ENCODE data around the gene HPSE2. TPM values are rescaled to one million over a fixed set of nuclear protein-coding genes. Genes with fewer than 3 reads are reported as not detected.

Gene HPSE2
- polyA plus RNA-seq, 1 of the 3 experiments (the other 2 are of a cell fraction), result not detected

DNA sequence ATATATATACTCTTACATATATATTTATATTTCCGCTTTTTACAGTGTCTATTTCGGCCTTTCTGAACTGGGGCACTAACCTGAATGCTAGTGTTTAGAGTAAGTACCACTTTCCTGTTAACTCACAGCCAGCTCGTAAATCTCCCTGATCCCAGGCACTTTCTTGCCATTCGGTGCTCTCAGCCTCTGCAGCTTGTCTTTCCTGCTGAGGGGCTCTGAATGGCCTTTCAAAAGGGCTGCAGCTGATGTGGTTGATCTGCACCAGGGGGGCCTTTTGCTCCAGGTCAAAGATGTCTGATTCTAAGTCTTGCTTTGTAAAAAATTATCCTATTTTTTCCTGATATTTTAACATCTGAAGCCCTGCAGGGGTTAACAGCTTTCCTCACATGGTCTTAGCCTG, 763.5 kb downstream of the HPSE2 start:
- WGBS (ENCODE audit: low lambda C conversion rate), result 24% methylated on average over 4 of the region's 4 CpGs
- POLR2A ChIA-PET, result no interaction called here
- H3K9me2 ChIP-seq, result no peaks in the 10 kb centered on the region

More for the DNA sequence above, 763.5 kb downstream of the HPSE2 start:
- H3K79me2 ChIP-seq (ENCODE audit: insufficient read depth), result no peaks in the 10 kb centered on the region
- DNase-seq, result no peak
- no peaks in the 10 kb centered on the region for H3F3A ChIP-seq (replicated peaks; ENCODE audit: insufficient read depth)
- no peak overlapping the region for H3K4me2 ChIP-seq
- TF ChIP-seq SMC3 (IDR thresholded peaks at IDR 0.05; ENCODE audit: low read depth, low read length) (no peak), FOXM1 (IDR thresholded peaks at IDR 0.05; ENCODE audit: low read depth) (no peak), SIN3A (IDR thresholded peaks at IDR 0.05; ENCODE audit: borderline replicate concordance, low read depth, low read length) (no peak), TCF12 (IDR thresholded peaks at IDR 0.05) (no peak), TEAD4 (IDR thresholded peaks at IDR 0.05; ENCODE audit: borderline replicate concordance, insufficient read depth) (no peak), RCOR1 (IDR thresholded peaks at IDR 0.05; ENCODE audit: low read length) (no peak), CHD2 (IDR thresholded peaks at IDR 0.05; ENCODE audit: low read length, partially characterized antibody) (no peak), JUND (IDR thresholded peaks at IDR 0.05) (no peak), NFIC (IDR thresholded peaks at IDR 0.05; ENCODE audit: borderline replicate concordance) (no peak), GATA2 (CRISPR knock-in tag; IDR thresholded peaks at IDR 0.05) (no peak), GABPA (IDR thresholded peaks at IDR 0.05; ENCODE audit: low read depth) (no peak), POLR2AphosphoS5 (IDR thresholded peaks at IDR 0.05; ENCODE audit: low read depth, low read length) (no peak), RXRA (IDR thresholded peaks at IDR 0.05; ENCODE audit: borderline replicate concordance, low read depth) (no peak), EZH2phosphoT487 (IDR thresholded peaks at IDR 0.05; ENCODE audit: borderline replicate concordance, low read depth) (no peak)
- TF ChIP-seq, protein P1, sequence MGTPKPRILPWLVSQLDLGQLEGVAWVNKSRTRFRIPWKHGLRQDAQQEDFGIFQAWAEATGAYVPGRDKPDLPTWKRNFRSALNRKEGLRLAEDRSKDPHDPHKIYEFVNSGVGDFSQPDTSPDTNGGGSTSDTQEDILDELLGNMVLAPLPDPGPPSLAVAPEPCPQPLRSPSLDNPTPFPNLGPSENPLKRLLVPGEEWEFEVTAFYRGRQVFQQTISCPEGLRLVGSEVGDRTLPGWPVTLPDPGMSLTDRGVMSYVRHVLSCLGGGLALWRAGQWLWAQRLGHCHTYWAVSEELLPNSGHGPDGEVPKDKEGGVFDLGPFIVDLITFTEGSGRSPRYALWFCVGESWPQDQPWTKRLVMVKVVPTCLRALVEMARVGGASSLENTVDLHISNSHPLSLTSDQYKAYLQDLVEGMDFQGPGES (IDR thresholded peaks at IDR 0.05; ENCODE audit: low read depth, low read length), result no peak
- TF ChIP-seq, protein P2, sequence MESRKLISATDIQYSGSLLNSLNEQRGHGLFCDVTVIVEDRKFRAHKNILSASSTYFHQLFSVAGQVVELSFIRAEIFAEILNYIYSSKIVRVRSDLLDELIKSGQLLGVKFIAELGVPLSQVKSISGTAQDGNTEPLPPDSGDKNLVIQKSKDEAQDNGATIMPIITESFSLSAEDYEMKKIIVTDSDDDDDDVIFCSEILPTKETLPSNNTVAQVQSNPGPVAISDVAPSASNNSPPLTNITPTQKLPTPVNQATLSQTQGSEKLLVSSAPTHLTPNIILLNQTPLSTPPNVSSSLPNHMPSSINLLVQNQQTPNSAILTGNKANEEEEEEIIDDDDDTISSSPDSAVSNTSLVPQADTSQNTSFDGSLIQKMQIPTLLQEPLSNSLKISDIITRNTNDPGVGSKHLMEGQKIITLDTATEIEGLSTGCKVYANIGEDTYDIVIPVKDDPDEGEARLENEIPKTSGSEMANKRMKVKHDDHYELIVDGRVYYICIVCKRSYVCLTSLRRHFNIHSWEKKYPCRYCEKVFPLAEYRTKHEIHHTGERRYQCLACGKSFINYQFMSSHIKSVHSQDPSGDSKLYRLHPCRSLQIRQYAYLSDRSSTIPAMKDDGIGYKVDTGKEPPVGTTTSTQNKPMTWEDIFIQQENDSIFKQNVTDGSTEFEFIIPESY (IDR thresholded peaks at IDR 0.05; ENCODE audit: borderline replicate concordance, low read depth), result no peak
- TF ChIP-seq, protein P3, sequence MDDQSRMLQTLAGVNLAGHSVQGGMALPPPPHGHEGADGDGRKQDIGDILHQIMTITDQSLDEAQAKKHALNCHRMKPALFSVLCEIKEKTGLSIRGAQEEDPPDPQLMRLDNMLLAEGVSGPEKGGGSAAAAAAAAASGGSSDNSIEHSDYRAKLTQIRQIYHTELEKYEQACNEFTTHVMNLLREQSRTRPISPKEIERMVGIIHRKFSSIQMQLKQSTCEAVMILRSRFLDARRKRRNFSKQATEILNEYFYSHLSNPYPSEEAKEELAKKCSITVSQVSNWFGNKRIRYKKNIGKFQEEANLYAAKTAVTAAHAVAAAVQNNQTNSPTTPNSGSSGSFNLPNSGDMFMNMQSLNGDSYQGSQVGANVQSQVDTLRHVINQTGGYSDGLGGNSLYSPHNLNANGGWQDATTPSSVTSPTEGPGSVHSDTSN (IDR thresholded peaks at IDR 0.05), result no peak
- TF ChIP-seq, protein P4, sequence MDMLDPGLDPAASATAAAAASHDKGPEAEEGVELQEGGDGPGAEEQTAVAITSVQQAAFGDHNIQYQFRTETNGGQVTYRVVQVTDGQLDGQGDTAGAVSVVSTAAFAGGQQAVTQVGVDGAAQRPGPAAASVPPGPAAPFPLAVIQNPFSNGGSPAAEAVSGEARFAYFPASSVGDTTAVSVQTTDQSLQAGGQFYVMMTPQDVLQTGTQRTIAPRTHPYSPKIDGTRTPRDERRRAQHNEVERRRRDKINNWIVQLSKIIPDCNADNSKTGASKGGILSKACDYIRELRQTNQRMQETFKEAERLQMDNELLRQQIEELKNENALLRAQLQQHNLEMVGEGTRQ (IDR thresholded peaks at IDR 0.05; ENCODE audit: borderline replicate concordance, low read depth, low read length), result no peak
- peaks cover 18% of the 10 kb centered on the region; the same call in 1 of the 2 replicates for H3K27me3 ChIP-seq (ENCODE audit: insufficient read depth)
- H3K27ac ChIP-seq (ENCODE audit: low read depth in 2 of 2, low read length in 1 of 2), result no peak overlapping the region
- H2AFZ ChIP-seq (ENCODE audit: low read depth), result no peak overlapping the region
- H3K4me1 ChIP-seq (ENCODE audit: control insufficient read depth in 1 of 2, insufficient read depth in 2 of 2, low read depth in 1 of 2, low read length in 1 of 2), result no peaks in the 10 kb centered on the region; a peak in 1 of 4 replicates
- CTCF ChIA-PET, result interaction anchor here (1.8 kb wide), 1 partner anchor 700 kb away, joined by 4 read pairs; no protein-coding TSS in a partner anchor
- no peak overlapping the region for H3K4me3 ChIP-seq (ENCODE audit: low read depth in 2 of 2, low read length in 1 of 2)
- no peaks in the 10 kb centered on the region for H3K9me3 ChIP-seq
- no peak overlapping the region for H3K9ac ChIP-seq
- H4K20me1 ChIP-seq (ENCODE audit: insufficient read depth), result no peaks in the 10 kb centered on the region
- H3K36me3 ChIP-seq (replicated peaks in 1 of 2; ENCODE audit: control insufficient read depth in 1 of 2, insufficient read depth in 2 of 2, low read length in 1 of 2), result no peaks in the 10 kb centered on the region

Measured in SK-N-SH (cell line).